T-cell (primary cell): ENCODE data around the gene TSC22D3. TPM values are rescaled to one million over a fixed set of nuclear protein-coding genes. Genes with fewer than 3 reads are reported as not detected.

Experiments used
- ATAC-seq, 4 experiments: fragments of 200-7000 bp in 3 of 4; fragments of 150-1000 bp in 1 of 4; cut with Tn5 transposase; replicated peaks in 1 of 4; 1 replicate in 3 of 4; 2 replicates in 1 of 4; pipeline ENCODE4 v1.10.0; 2021; ENCODE audit warnings: moderate library complexity in 3 of 4, mild to moderate bottlenecking in 2 of 4, moderate number of reproducible peaks in 1 of 4
- CTCF ChIA-PET, 2 donors: fragments of 300-600 bp; sonication (Branson Sonifier 250); formaldehyde crosslinking; loops; one replicate each; lab custom pipeline; 2022; ENCODE audit warnings: antibody characterized with exemption in 2 of 2; lab: Charles Lee
- POLR2A ChIA-PET, 2 donors: fragments of 300-600 bp; sonication (Branson Sonifier 250); formaldehyde crosslinking; loops; one replicate each; lab custom pipeline; 2022; ENCODE audit warnings: antibody characterized with exemption in 2 of 2; lab: Charles Lee
- DNase-seq, 35 experiments: peaks; one replicate each; pipeline versions ENCODE4 v3.0.0 to v3.0.0-alpha.2; 2013 to 2023
- H3K27ac ChIP-seq: one replicate; pipeline ENCODE4 v1.5.1; 2013; ENCODE audit warnings: low read length
- H3K27me3 ChIP-seq, 2 experiments: replicated peaks in 1 of 2; 1 replicate in 1 of 2; 2 replicates in 1 of 2; pipeline versions ENCODE4 v1.6.1 to v1.7.0; 2013; ENCODE audit warnings: low read length in 1 of 2, mixed read lengths in 1 of 2; ENCODE audit not compliant: control insufficient read depth in 2 of 2, insufficient read depth in 2 of 2; ENCODE audit errors: extremely low read depth in 1 of 2
- H3K36me3 ChIP-seq, 2 donors: 1 replicate in 1 of 2; 2 replicates in 1 of 2; pipeline versions ENCODE4 v1.6.1 to v1.7.0; 2013; ENCODE audit warnings: low read length in 1 of 2; ENCODE audit not compliant: control insufficient read depth in 2 of 2, insufficient read depth in 1 of 2; ENCODE audit errors: extremely low read depth in 1 of 2
- H3K4me1 ChIP-seq, 2 experiments: 1 replicate in 1 of 2; 2 replicates in 1 of 2; pipeline versions ENCODE4 v1.6.1 to v1.7.0; 2013; ENCODE audit warnings: low read length in 2 of 2, mixed read lengths in 1 of 2; ENCODE audit not compliant: insufficient read depth in 2 of 2, control insufficient read depth in 1 of 2; ENCODE audit errors: extremely low read depth in 1 of 2
- H3K4me3 ChIP-seq, 2 donors: 1 replicate in 1 of 2; 2 replicates in 1 of 2; pipeline versions ENCODE4 v1.5.1 to v1.7.0; 2013; ENCODE audit warnings: mild to moderate bottlenecking in 2 of 2, low read length in 1 of 2, moderate library complexity in 1 of 2; ENCODE audit not compliant: control insufficient read depth in 1 of 2; ENCODE audit errors: extremely low read depth in 1 of 2
- H3K9me3 ChIP-seq: 2 replicates; pipeline ENCODE4 v1.7.0; 2013
- H3K27ac Mint-ChIP-seq, 2 donors: one replicate each; pipeline ENCODE4 v1.8.0; 2020 to 2021; ENCODE audit warnings: mild to moderate bottlenecking in 2 of 2, mixed read lengths in 2 of 2
- H3K27me3 Mint-ChIP-seq, 2 donors: one replicate each; pipeline ENCODE4 v1.8.0; 2021 to 2022; ENCODE audit warnings: mixed read lengths in 2 of 2
- H3K36me3 Mint-ChIP-seq: one replicate; pipeline ENCODE4 v1.8.0; 2021; ENCODE audit warnings: mixed read lengths
- H3K4me1 Mint-ChIP-seq, 3 donors: one replicate each; pipeline ENCODE4 v1.8.0; 2020 to 2022; ENCODE audit warnings: mixed read lengths in 3 of 3, mild to moderate bottlenecking in 1 of 3
- H3K4me3 Mint-ChIP-seq, 3 donors: one replicate each; pipeline ENCODE4 v1.8.0; 2020 to 2022; ENCODE audit warnings: mild to moderate bottlenecking in 3 of 3, mixed read lengths in 3 of 3, moderate library complexity in 3 of 3
- H3K9me3 Mint-ChIP-seq, 3 donors: one replicate each; pipeline ENCODE4 v1.8.0; 2020 to 2022; ENCODE audit warnings: mixed read lengths in 3 of 3
- WGBS: methylation state at CpG from one replicate; pipeline ENCODE4 v1.1.5; 2013; ENCODE audit warnings: missing lambda C conversion rate; ENCODE audit not compliant: insufficient coverage; 5-methylcytosine and 5-hydroxymethylcytosine counted together
- total RNA-seq, 35 experiments: library from RNA in 6 of 35; stranded (reverse) in 6 of 35; fragments of 120-200 nt in 1 of 35; gene quantifications; one replicate each; pipeline versions ENCODE4 v1.2.1 to v1.2.4 and lab custom pipeline; 2013 to 2026

The TSC22D3 gene
- total RNA-seq, 5 donors from 2014 or later (not counting 1 experiment from before 2014, with no cell fraction given), result 202 to 2,593 (median 248) TPM

- H3K4me1 ChIP-seq, result peaks cover 0 to 13% of the 10 kb centered on the region in 2 experiments
- no peaks in the 10 kb centered on the region for H3K27me3 Mint-ChIP-seq
- no peak for DNase-seq
- H3K9me3 ChIP-seq, result no peaks in the 10 kb centered on the region
- CTCF ChIA-PET, result no interaction called here
- peaks cover 8 to 12% (median 9%) of the 10 kb centered on the region in 3 donors for H3K4me1 Mint-ChIP-seq
- H3K27ac ChIP-seq, result no peak overlapping the region
- H3K9me3 Mint-ChIP-seq, result no peaks in the 10 kb centered on the region
- no peaks in the 10 kb centered on the region for H3K36me3 ChIP-seq
- no peak for ATAC-seq
- no peaks in the 10 kb centered on the region for H3K36me3 Mint-ChIP-seq
- POLR2A ChIA-PET, result no interaction called here
- H3K27me3 ChIP-seq, result no peaks in the 10 kb centered on the region
- H3K27ac Mint-ChIP-seq, result no peak overlapping the region
- H3K4me3 ChIP-seq, result no peak overlapping the region
- 100% methylated on average over 2 of the region's 3 CpGs for WGBS
- H3K4me3 Mint-ChIP-seq, result no peak overlapping the region
Observed at GRCh38 chrX:107747596-107748161, 27.9 kb downstream of the TSC22D3 start.

- ATAC-seq (no peak), DNase-seq (no peak)
- ChIA-PET POLR2A (interaction anchor here in 1 of 2 donors (0.6 kb wide), 1 partner anchor 110 kb away, joined by 5 read pairs; no protein-coding TSS in a partner anchor), CTCF (interaction anchor here (0.9 to 1.5 kb wide), 3 partner anchors 26 to 85 kb away, joined by 3 read pairs; partner anchors contain the start of gene NCBP2L (in 1 of the 2))
- Mint-ChIP-seq H3K4me3 (no peak overlapping the region), H3K27ac (peak overlapping the region; percentile 49 to 72), H3K27me3 (peaks cover 4 to 7% of the 10 kb centered on the region in 2 donors), H3K36me3 (no peaks in the 10 kb centered on the region), H3K4me1 (peaks cover 35 to 41% (median 36%) of the 10 kb centered on the region in 3 donors), H3K9me3 (no peaks in the 10 kb centered on the region)
- H3K27me3 ChIP-seq, result no peaks in the 10 kb centered on the region
- no peak overlapping the region for H3K4me3 ChIP-seq
- no peak overlapping the region for H3K27ac ChIP-seq
- peaks cover 12 to 40% of the 10 kb centered on the region in 2 experiments for H3K4me1 ChIP-seq
- H3K36me3 ChIP-seq, result no peaks in the 10 kb centered on the region
- WGBS, result no CpG with 5 or more reads among the region's 2 CpGs
- no peaks in the 10 kb centered on the region for H3K9me3 ChIP-seq
Observed at GRCh38 chrX:107744868-107745267, 30.7 kb downstream of the TSC22D3 start.

- Histone ChIP-seq H3K9me3 (no peaks in the 10 kb centered on the region), H3K27me3 (no peaks in the 10 kb centered on the region), H3K4me3 (no peak overlapping the region), H3K36me3 (no peaks in the 10 kb centered on the region), H3K4me1 (peaks cover 12 to 49% of the 10 kb centered on the region in 2 experiments), H3K27ac (no peak overlapping the region)
- no CpG with 5 or more reads among the region's 7 CpGs for WGBS
- no peak for DNase-seq
- H3K4me1 Mint-ChIP-seq, result peaks cover 41 to 47% (median 44%) of the 10 kb centered on the region in 3 donors
- peak overlapping the region in 1 of 2 donors; percentile 73 for H3K27ac Mint-ChIP-seq
- H3K4me3 Mint-ChIP-seq, result no peak overlapping the region
- no peak for ATAC-seq
- ChIA-PET CTCF (interaction anchor here in 1 of 2 donors (0.5 to 1.0 kb wide), 4 partner anchors 25 to 84 kb away, joined by 3 read pairs; no protein-coding TSS in a partner anchor), POLR2A (interaction anchor here in 1 of 2 donors (0.7 to 1.0 kb wide), 2 partner anchors 27 to 81 kb away, joined by 4 to 6 read pairs; no protein-coding TSS in a partner anchor)
- no peaks in the 10 kb centered on the region for H3K9me3 Mint-ChIP-seq
- H3K36me3 Mint-ChIP-seq, result no peaks in the 10 kb centered on the region
- H3K27me3 Mint-ChIP-seq, result peaks cover 4 to 8% of the 10 kb centered on the region in 2 donors
Observed at GRCh38 chrX:107743995-107744394, 31.6 kb downstream of the TSC22D3 start.

- ATAC-seq, result no peak
- no peaks in the 10 kb centered on the region for H3K9me3 Mint-ChIP-seq
- CTCF ChIA-PET, result interaction anchor here in 1 of 2 donors (1.1 to 2.4 kb wide), 3 partner anchors 64 to 114 kb away, joined by 3 to 16 read pairs (median 8); partner anchors contain the start of gene PRPS1
- H3K27ac Mint-ChIP-seq, result peak overlapping the region; percentile 96 to 98
- no peaks in the 10 kb centered on the region for H3K27me3 ChIP-seq
- no peaks in the 10 kb centered on the region for H3K9me3 ChIP-seq
- H3K4me3 ChIP-seq, result peak overlapping the region; percentile 23 to 36
- peak in 1 of 35 experiments; percentile 0 for DNase-seq
- peaks cover 4 to 8% of the 10 kb centered on the region in 2 donors for H3K27me3 Mint-ChIP-seq
- peak overlapping the region; percentile 84 for H3K27ac ChIP-seq
- H3K4me1 ChIP-seq, result peaks cover 12 to 57% of the 10 kb centered on the region in 2 experiments
- no peaks in the 10 kb centered on the region for H3K36me3 ChIP-seq
- no peaks in the 10 kb centered on the region for H3K36me3 Mint-ChIP-seq
- peaks cover 42 to 51% (median 46%) of the 10 kb centered on the region in 3 donors for H3K4me1 Mint-ChIP-seq
- WGBS, result 53% methylated on average over 4 of the region's 23 CpGs
- H3K4me3 Mint-ChIP-seq, result peak overlapping the region; percentile 71 to 91 (median 77)
- POLR2A ChIA-PET, result interaction anchor here (1.0 to 1.4 kb wide), 3 partner anchors 25 to 83 kb away, joined by 4 to 6 read pairs (median 4); partner anchors contain the start of gene MID2 (in 1 of the 2)
Observed at GRCh38 chrX:107742700-107743191, 32.8 kb downstream of the TSC22D3 start.

GRCh38 chrX:107741404-107741790, 34.2 kb downstream of the TSC22D3 start:
- Mint-ChIP-seq H3K4me1 (peaks cover 42 to 51% (median 46%) of the 10 kb centered on the region in 3 donors), H3K4me3 (peak overlapping the region; percentile 71 to 91 (median 77)), H3K27me3 (peaks cover 4 to 11% of the 10 kb centered on the region in 2 donors), H3K36me3 (no peaks in the 10 kb centered on the region), H3K9me3 (no peaks in the 10 kb centered on the region), H3K27ac (peak overlapping the region; percentile 96 to 98)
- DNase-seq, result peak in 3 of 35 experiments; percentile 1 to 3 (median 1)
- ChIA-PET CTCF (interaction anchor here (0.8 to 2.4 kb wide), 9 partner anchors 22 to 113 kb away, joined by 3 to 16 read pairs (median 7); partner anchors contain the start of genes NCBP2L (in 1 of the 2), PRPS1 (in 1 of the 2) and TSC22D3 (in 1 of the 2)), POLR2A (interaction anchor here (0.7 to 2.4 kb wide), 15 partner anchors 16 to 113 kb away, joined by 3 to 18 read pairs (median 4); partner anchors contain the start of genes TSC22D3 (in 2 of the 2), MID2 (in 1 of the 2) and PRPS1 (in 1 of the 2))
- Histone ChIP-seq H3K36me3 (no peaks in the 10 kb centered on the region), H3K4me3 (peak overlapping the region; percentile 21 to 25), H3K27me3 (no peaks in the 10 kb centered on the region), H3K4me1 (peaks cover 12 to 57% of the 10 kb centered on the region in 2 experiments), H3K9me3 (no peaks in the 10 kb centered on the region), H3K27ac (peak overlapping the region; percentile 84)
- no CpG with 5 or more reads among the region's 7 CpGs for WGBS
- peak in 3 of 4 experiments; percentile 8 to 19 (median 9) for ATAC-seq

GRCh38 chrX:107739541-107739940, 36.0 kb downstream of the TSC22D3 start:
- H3K4me3 ChIP-seq, result no peak overlapping the region
- peak overlapping the region in 1 of 3 donors; percentile 91 for H3K4me3 Mint-ChIP-seq
- no peaks in the 10 kb centered on the region for H3K9me3 ChIP-seq
- ChIA-PET POLR2A (no interaction called here), CTCF (interaction anchor here (0.7 to 1.1 kb wide), 3 partner anchors 20 to 85 kb away, joined by 3 read pairs; partner anchors contain the start of gene NCBP2L (in 1 of the 2))
- DNase-seq (no peak), ATAC-seq (no peak)
- H3K27ac ChIP-seq, result peak overlapping the region; percentile 84
- peaks cover 39 to 50% (median 44%) of the 10 kb centered on the region in 3 donors for H3K4me1 Mint-ChIP-seq
- peaks cover 4 to 14% of the 10 kb centered on the region in 2 donors for H3K27me3 Mint-ChIP-seq
- no peaks in the 10 kb centered on the region for H3K27me3 ChIP-seq
- H3K9me3 Mint-ChIP-seq, result no peaks in the 10 kb centered on the region
- no peaks in the 10 kb centered on the region for H3K36me3 Mint-ChIP-seq
- H3K4me1 ChIP-seq, result peaks cover 12 to 57% of the 10 kb centered on the region in 2 experiments
- H3K36me3 ChIP-seq, result no peaks in the 10 kb centered on the region
- H3K27ac Mint-ChIP-seq, result peak overlapping the region; percentile 96 to 98
- no CpG with 5 or more reads among the region's 3 CpGs for WGBS
